CD14-positive monocyte (primary cell): ENCODE results near the gene MRPL45. TPM values are rescaled to one million over a fixed set of nuclear protein-coding genes. Genes with fewer than 3 reads are reported as not detected.

Experiments
- DNase-seq, 3 donors: peaks; one replicate each; pipeline ENCODE4 v3.0.0-alpha.2; 2011 to 2022
- H2AFZ ChIP-seq: 2 replicates; pipeline ENCODE4 v1.6.0; 2012; ENCODE audit warnings: mild to moderate bottlenecking, low read depth, low read length, inconsistent platforms; ENCODE audit not compliant: insufficient read depth, poor library complexity, severe bottlenecking
- H3K27ac ChIP-seq, 2 donors: 1 replicate in 1 of 2; 2 replicates in 1 of 2; pipeline ENCODE4 v1.5.1; 2012 to 2013; ENCODE audit warnings: low read length in 2 of 2, control low read depth in 1 of 2, inconsistent platforms in 1 of 2, low read depth in 1 of 2, mild to moderate bottlenecking in 1 of 2
- H3K27me3 ChIP-seq, 2 donors: one replicate each; pipeline versions ENCODE4 v1.6.0 to v1.6.1; 2011 to 2013; ENCODE audit warnings: low read length in 2 of 2; ENCODE audit not compliant: control insufficient read depth in 2 of 2, insufficient read depth in 2 of 2
- H3K36me3 ChIP-seq, 2 donors: replicated peaks in 1 of 2; 1 replicate in 1 of 2; 2 replicates in 1 of 2; pipeline versions ENCODE4 v1.5.1 to v1.6.1; 2012 to 2013; ENCODE audit warnings: low read length in 2 of 2, control low read depth in 1 of 2, inconsistent platforms in 1 of 2, mild to moderate bottlenecking in 1 of 2; ENCODE audit not compliant: insufficient read depth in 2 of 2, control insufficient read depth in 1 of 2
- H3K4me1 ChIP-seq, 2 donors: 1 replicate in 1 of 2; 2 replicates in 1 of 2; pipeline versions ENCODE4 v1.5.1 to v1.6.1; 2012 to 2013; ENCODE audit warnings: low read length in 2 of 2, control low read depth in 1 of 2, inconsistent platforms in 1 of 2, mild to moderate bottlenecking in 1 of 2, moderate library complexity in 1 of 2; ENCODE audit not compliant: insufficient read depth in 2 of 2, control insufficient read depth in 1 of 2
- H3K4me2 ChIP-seq: replicated peaks from 2 replicates; pipeline ENCODE3; 2012; ENCODE audit warnings: low read length, moderate library complexity, mild to moderate bottlenecking; ENCODE audit not compliant: poor library complexity, severe bottlenecking; ENCODE audit errors: extremely low read depth
- H3K4me3 ChIP-seq, 3 experiments: fragments of 200-600 bp in 1 of 3; sonication (generic) in 1 of 3; replicated peaks in 1 of 3; 1 replicate in 2 of 3; 2 replicates in 1 of 3; pipeline ENCODE4 v1.5.1; 2011 to 2013; ENCODE audit warnings: low read length in 3 of 3, mild to moderate bottlenecking in 3 of 3, control low read depth in 2 of 3, low read depth in 2 of 3, inconsistent platforms in 1 of 3, moderate library complexity in 1 of 3
- H3K79me2 ChIP-seq: 2 replicates; pipeline ENCODE4 v1.6.0; 2012; ENCODE audit warnings: mild to moderate bottlenecking, control low read depth, inconsistent platforms, low read length, moderate library complexity; ENCODE audit not compliant: insufficient read depth
- H3K9ac ChIP-seq: 2 replicates; pipeline ENCODE4 v1.6.0; 2017; ENCODE audit warnings: low read length, mild to moderate bottlenecking; ENCODE audit not compliant: insufficient read depth, poor library complexity, severe bottlenecking
- H3K9me3 ChIP-seq, 2 donors: replicated peaks in 1 of 2; 1 replicate in 1 of 2; 2 replicates in 1 of 2; pipeline versions ENCODE4 v1.5.1 to v1.6.1; 2012 to 2013; ENCODE audit warnings: low read length in 2 of 2, control low read depth in 1 of 2; ENCODE audit not compliant: control insufficient read depth in 1 of 2, insufficient read depth in 1 of 2
- H4K20me1 ChIP-seq: 2 replicates; pipeline ENCODE4 v1.6.0; 2012; ENCODE audit warnings: mild to moderate bottlenecking, low read length, control low read depth, moderate library complexity; ENCODE audit not compliant: insufficient read depth
- H3K27ac Mint-ChIP-seq, 7 donors: one replicate each; pipeline ENCODE4 v1.8.0; 2020; ENCODE audit warnings: mild to moderate bottlenecking in 7 of 7, mixed read lengths in 7 of 7, moderate library complexity in 6 of 7, inconsistent platforms in 2 of 7
- H3K27me3 Mint-ChIP-seq, 3 donors: one replicate each; pipeline ENCODE4 v1.8.0; 2021 to 2022; ENCODE audit warnings: low read depth in 3 of 3, mild to moderate bottlenecking in 3 of 3, mixed read lengths in 3 of 3, moderate library complexity in 3 of 3, inconsistent platforms in 1 of 3
- H3K36me3 Mint-ChIP-seq, 2 donors: one replicate each; pipeline ENCODE4 v1.8.0; 2020; ENCODE audit warnings: mixed read lengths in 2 of 2, inconsistent platforms in 1 of 2, mild to moderate bottlenecking in 1 of 2
- H3K4me1 Mint-ChIP-seq: one replicate; pipeline ENCODE4 v1.8.0; 2020; ENCODE audit warnings: mild to moderate bottlenecking, mixed read lengths
- H3K4me3 Mint-ChIP-seq, 2 donors: one replicate each; pipeline ENCODE4 v1.8.0; 2020; ENCODE audit warnings: mild to moderate bottlenecking in 2 of 2, mixed read lengths in 2 of 2, moderate library complexity in 1 of 2
- H3K9me3 Mint-ChIP-seq, 7 donors: one replicate each; pipeline ENCODE4 v1.8.0; 2020 to 2022; ENCODE audit warnings: mixed read lengths in 7 of 7, mild to moderate bottlenecking in 6 of 7, moderate library complexity in 6 of 7, inconsistent platforms in 2 of 7
- WGBS: methylation state at CpG from one replicate; pipeline ENCODE4 v1.1.5; 2013; ENCODE audit warnings: missing lambda C conversion rate; ENCODE audit not compliant: insufficient coverage; 5-methylcytosine and 5-hydroxymethylcytosine counted together
- intact Hi-C, 2 donors: fragments of 100-400 bp; cut with micrococcal nuclease; formaldehyde crosslinking; loops; one replicate each; pipeline versions ENCODE4 v1.15.0 to v1.15.1; 2023
- polyA plus RNA-seq, 3 donors: library from polyadenylated mRNA; depleted of rRNA in 1 of 3; unstranded in 2 of 3; stranded (reverse) in 1 of 3; fragments of 300-500 nt in 2 of 3; fragments of >200 nt in 1 of 3; fragmentation: Illumina TruSeq in 2 of 3; gene quantifications; 1 replicate in 2 of 3; 2 replicates in 1 of 3; pipeline ENCODE4 v1.2.3, GENCODE V29; 2012 to 2021
- TF ChIP-seq, protein P1 (sequence below): fragments of 200-600 bp; IDR thresholded peaks from one replicate; pipeline ENCODE4 v1.8.0; 2022; ENCODE audit warnings: antibody characterized with exemption, mild to moderate bottlenecking

The MRPL45 gene
- polyA plus RNA-seq, 3 donors: 18.3 to 20.8 (median 19.8) TPM

DNA sequence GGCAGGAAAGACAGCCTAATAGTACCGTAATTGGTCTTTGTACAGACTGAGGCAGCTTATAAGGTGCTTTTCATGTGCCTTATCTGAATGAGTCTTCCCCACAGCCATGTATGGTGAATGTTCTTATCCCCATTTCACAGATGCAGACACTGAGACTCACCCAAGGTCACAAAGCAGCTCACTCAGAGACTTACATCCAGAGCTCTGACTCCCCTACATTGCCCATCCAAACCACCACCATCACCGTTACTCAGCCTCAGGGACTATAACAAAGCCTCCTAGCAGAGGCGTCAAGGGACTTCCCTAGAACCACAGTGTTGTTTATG, 47.4 kb downstream of the MRPL45 start:
- H3K9me3 ChIP-seq: no peaks in the 10 kb centered on the region
- H3K36me3 ChIP-seq: no peaks in the 10 kb centered on the region
- intact Hi-C loops: no loop called here
- WGBS: 100% methylated on average over 1 of the region's 3 CpGs
- H3K4me1 Mint-ChIP-seq: peaks cover 2% of the 10 kb centered on the region
- H3K27ac Mint-ChIP-seq: no peak overlapping the region
- H4K20me1 ChIP-seq: no peaks in the 10 kb centered on the region
- H3K4me3 Mint-ChIP-seq: no peak overlapping the region
- H3K4me1 ChIP-seq: no peaks in the 10 kb centered on the region
- H3K4me3 ChIP-seq: no peak overlapping the region
- H3K36me3 Mint-ChIP-seq: no peaks in the 10 kb centered on the region
- no peaks in the 10 kb centered on the region for H3K9me3 Mint-ChIP-seq
- peaks cover 1% of the 10 kb centered on the region in 3 donors for H3K27me3 Mint-ChIP-seq
- H3K27me3 ChIP-seq: no peaks in the 10 kb centered on the region
- no peak overlapping the region for H3K27ac ChIP-seq
- no peak overlapping the region for H3K4me2 ChIP-seq
- TF ChIP-seq, protein P1, sequence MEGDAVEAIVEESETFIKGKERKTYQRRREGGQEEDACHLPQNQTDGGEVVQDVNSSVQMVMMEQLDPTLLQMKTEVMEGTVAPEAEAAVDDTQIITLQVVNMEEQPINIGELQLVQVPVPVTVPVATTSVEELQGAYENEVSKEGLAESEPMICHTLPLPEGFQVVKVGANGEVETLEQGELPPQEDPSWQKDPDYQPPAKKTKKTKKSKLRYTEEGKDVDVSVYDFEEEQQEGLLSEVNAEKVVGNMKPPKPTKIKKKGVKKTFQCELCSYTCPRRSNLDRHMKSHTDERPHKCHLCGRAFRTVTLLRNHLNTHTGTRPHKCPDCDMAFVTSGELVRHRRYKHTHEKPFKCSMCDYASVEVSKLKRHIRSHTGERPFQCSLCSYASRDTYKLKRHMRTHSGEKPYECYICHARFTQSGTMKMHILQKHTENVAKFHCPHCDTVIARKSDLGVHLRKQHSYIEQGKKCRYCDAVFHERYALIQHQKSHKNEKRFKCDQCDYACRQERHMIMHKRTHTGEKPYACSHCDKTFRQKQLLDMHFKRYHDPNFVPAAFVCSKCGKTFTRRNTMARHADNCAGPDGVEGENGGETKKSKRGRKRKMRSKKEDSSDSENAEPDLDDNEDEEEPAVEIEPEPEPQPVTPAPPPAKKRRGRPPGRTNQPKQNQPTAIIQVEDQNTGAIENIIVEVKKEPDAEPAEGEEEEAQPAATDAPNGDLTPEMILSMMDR: no peak
- no peak overlapping the region for H2AFZ ChIP-seq
- DNase-seq: no peak
- H3K79me2 ChIP-seq: no peaks in the 10 kb centered on the region
- no peak overlapping the region for H3K9ac ChIP-seq

DNA sequence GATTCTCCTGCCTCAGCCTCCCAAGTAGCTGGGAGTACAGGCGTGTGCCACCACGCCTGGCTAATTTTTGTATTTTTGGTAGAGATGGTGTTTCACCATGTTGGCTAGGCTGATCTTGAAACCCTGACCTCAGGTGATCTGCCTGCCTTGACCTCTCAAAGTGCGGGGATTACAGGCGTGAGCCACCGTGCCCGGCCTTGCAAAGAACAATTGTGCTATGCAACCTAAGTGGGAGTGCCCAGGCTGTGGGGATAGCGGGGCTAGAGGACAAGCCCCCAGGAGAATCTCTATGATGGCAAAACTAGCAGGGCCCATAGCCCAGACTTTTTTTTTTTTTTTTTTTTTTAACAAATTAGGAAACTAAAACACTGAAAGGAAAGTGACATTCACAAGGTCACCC, 48.8 kb downstream of the MRPL45 start:
- peaks cover 0 to under 1% of the 10 kb centered on the region in 2 donors for H3K4me1 ChIP-seq
- no peaks in the 10 kb centered on the region for H3K9me3 ChIP-seq
- Mint-ChIP-seq H3K27me3 (peaks cover 1 to 3% (median 1%) of the 10 kb centered on the region in 3 donors), H3K27ac (no peak overlapping the region), H3K4me3 (no peak overlapping the region), H3K4me1 (peaks cover 2% of the 10 kb centered on the region), H3K9me3 (no peaks in the 10 kb centered on the region), H3K36me3 (no peaks in the 10 kb centered on the region)
- no peak overlapping the region for H3K4me3 ChIP-seq
- H3K9ac ChIP-seq: no peak overlapping the region
- TF ChIP-seq, protein P1: no peak
- DNase-seq: no peak
- intact Hi-C loops: no loop called here
- no peak overlapping the region for H3K27ac ChIP-seq
- no peaks in the 10 kb centered on the region for H3K27me3 ChIP-seq
- H3K4me2 ChIP-seq: no peak overlapping the region
- 95% methylated on average over 7 of the region's 7 CpGs for WGBS
- H3K79me2 ChIP-seq: no peaks in the 10 kb centered on the region
- H3K36me3 ChIP-seq: no peaks in the 10 kb centered on the region
- no peaks in the 10 kb centered on the region for H4K20me1 ChIP-seq
- no peak overlapping the region for H2AFZ ChIP-seq
